Heart right ventricle (tissue), 16 donors: ENCODE data around the gene NAP1L5. TPM values are rescaled to one million over a fixed set of nuclear protein-coding genes. Genes with fewer than 3 reads are reported as not detected.

Experiments used
- ATAC-seq, 8 donors: fragments of 200-7000 bp; cut with Tn5 transposase; one replicate each; pipeline ENCODE4 v1.9.1; 2020; ENCODE audit warnings: mild to moderate bottlenecking in 8 of 8, moderate library complexity in 8 of 8, moderate number of reproducible peaks in 1 of 8
- DNase-seq, 2 donors: peaks; one replicate each; pipeline ENCODE4 v3.0.0-alpha.2; 2020
- H3K27ac ChIP-seq, 10 donors: fragments of 200-600 bp; sonication (generic) in 2 of 10; one replicate each; pipeline versions ENCODE4 v1.5.0 to v1.8.0; 2020 to 2022; ENCODE audit warnings: mild to moderate bottlenecking in 3 of 10
- H3K27me3 ChIP-seq, 7 donors: fragments of 200-600 bp; one replicate each; pipeline ENCODE4 v1.8.0; 2021 to 2022; ENCODE audit warnings: mild to moderate bottlenecking in 2 of 7
- H3K36me3 ChIP-seq, 9 donors: fragments of 200-600 bp; sonication (generic) in 1 of 9; one replicate each; pipeline versions ENCODE4 v1.5.0 to v1.8.0; 2020 to 2022; ENCODE audit warnings: mild to moderate bottlenecking in 2 of 9
- H3K4me1 ChIP-seq, 9 donors: fragments of 200-600 bp; sonication (generic) in 1 of 9; one replicate each; pipeline versions ENCODE4 v1.5.0 to v1.8.0; 2020 to 2022; ENCODE audit warnings: mild to moderate bottlenecking in 4 of 9
- H3K4me3 ChIP-seq, 10 donors: fragments of 200-600 bp; sonication (generic) in 2 of 10; one replicate each; pipeline versions ENCODE4 v1.5.0 to v1.8.0; 2020 to 2022; ENCODE audit warnings: mild to moderate bottlenecking in 7 of 10, moderate library complexity in 2 of 10
- H3K9me3 ChIP-seq, 11 donors: fragments of 200-600 bp in 10 of 11; sonication (generic) in 2 of 11; one replicate each; pipeline versions ENCODE4 v1.5.0 to v1.8.0; 2013 to 2022; ENCODE audit warnings: mild to moderate bottlenecking in 2 of 11, control low read depth in 1 of 11, moderate library complexity in 1 of 11
- CTCF ChIP-seq, 9 donors: fragments of 200-600 bp; sonication (generic) in 2 of 9; IDR thresholded peaks; one replicate each; pipeline versions ENCODE4 v1.5.0 to v1.8.0; 2021 to 2022; ENCODE audit warnings: antibody characterized with exemption in 9 of 9, mild to moderate bottlenecking in 5 of 9, moderate library complexity in 1 of 9
- WGBS, 2 donors: extraction: QIAGEN DNeasy Blood & Tissue Kit; methylation state at CpG; one replicate each; pipeline ENCODE4 v1.1.7; 2013; ENCODE audit warnings: inconsistent platforms in 1 of 2; 5-methylcytosine and 5-hydroxymethylcytosine counted together
- intact Hi-C, 10 donors: fragments of 100-400 bp; cut with DNase I; formaldehyde crosslinking; loops; one replicate each; pipeline versions ENCODE4 v1.11.1 to v1.14.2; 2022
- polyA plus RNA-seq, 2 donors: library from polyadenylated mRNA; stranded (reverse); fragments of 200-250 nt; gene quantifications; one replicate each; pipeline ENCODE4 v1.2.3, GENCODE V29; 2013
- total RNA-seq, 10 donors: library from RNA; stranded (reverse); fragmentation: NEBNext Ultra II Directional in 3 of 10; extraction: Animal tissue kit (Norgen Biotek cat#: 25700) in 3 of 10; gene quantifications; one replicate each; pipeline versions ENCODE4 v1.2.1 to v1.2.4, GENCODE V29; 2021 to 2023
- donor health status: Arrhythmogenic right ventricular cardiomyopathy.
- donor health status: ischemic (EF 13 %, LVEDD 7.1; RV severe dilation, severe dysfunction).
- donor health status: healthy with polysubstance abuse.
- donor health status: DM: no; HTN: yes; CAD: no.
- donor health status: DM: no; HTN: no; CAD: no.
- donor health status: ischemic (EF 25% LVEDD 6.9; RV normal size, moderate dysfunction).
- donor health status: ischemic (EF 25% LVEDD 5.7; RV mildly dilated, moderate dysfunction).
- donor health status: healthy.
- donor health status: DM: yes; HTN: yes; CAD: no.
- donor health status: Ischemic cardiomyopathy.
- donor health status: ischemic (EF 35%, LVEDD 5.7; RV mildly dilated, moderate dysfunction).
- donor health status: nonischemic (EF 11% LVEDD 7.7; RV severe dilation, severe dysfunction).
- donor health status: DM: yes; HTN: yes; CAD: no.
- donor health status: PGD.
- donor health status: ischemic (EF 29% LVEDD 5.4; RV normal size, mild dysfunction).
- donor health status: nonischemic (EF 23%, LVEDD 6.1; RV moderate dilation, normal function).

Gene NAP1L5
- total and polyA plus RNA-seq, 12 donors, result 2.6 to 7.9 (median 6.1) TPM

GRCh38 chr4:88742561-88742960 lies 44.9 kb upstream of the NAP1L5 start:
- Histone ChIP-seq H3K4me1 (peaks cover 0 to 40% (median 13%) of the 10 kb centered on the region in 9 donors), H3K9me3 (no peaks in the 10 kb centered on the region), H3K36me3 (peaks cover 0 to 95% (median 22%) of the 10 kb centered on the region in 9 donors), H3K4me3 (no peak overlapping the region), H3K27ac (no peak overlapping the region), H3K27me3 (no peaks in the 10 kb centered on the region)
- no peak for TF ChIP-seq CTCF (IDR thresholded peaks at IDR 0.05)
- ATAC-seq (no peak), DNase-seq (no peak)
- intact Hi-C loops, result no loop called here
- WGBS, 2 donors, result 78 to 79% methylated on average over 2 of the region's 2 CpGs

- H3K4me3 ChIP-seq, result no peak overlapping the region
- H3K36me3 ChIP-seq, result peaks cover 0 to 88% (median 13%) of the 10 kb centered on the region in 9 donors
- peak overlapping the region in 1 of 10 donors; percentile 7 for H3K27ac ChIP-seq
- intact Hi-C loops, result no loop called here
- H3K9me3 ChIP-seq, result no peaks in the 10 kb centered on the region
- no peak for TF ChIP-seq CTCF (IDR thresholded peaks at IDR 0.05)
- peak in 1 of 8 donors; percentile 29 for ATAC-seq
- peaks cover 0 to 41% (median 23%) of the 10 kb centered on the region in 9 donors for H3K4me1 ChIP-seq
- DNase-seq, result no peak
- 92 to 95% methylated on average over 4 of the region's 4 CpGs for WGBS, 2 donors
- no peaks in the 10 kb centered on the region for H3K27me3 ChIP-seq
Observed at GRCh38 chr4:88738180-88738579, 40.6 kb upstream of the NAP1L5 start.

GRCh38 chr4:88737307-88737941 lies 39.8 kb upstream of the NAP1L5 start:
- DNase-seq (no peak), ATAC-seq (peak in 4 of 8 donors; percentile 13 to 51 (median 20))
- Histone ChIP-seq H3K27me3 (no peaks in the 10 kb centered on the region), H3K9me3 (no peaks in the 10 kb centered on the region), H3K27ac (peak overlapping the region in 3 of 10 donors; percentile 7 to 28 (median 19)), H3K4me3 (no peak overlapping the region), H3K36me3 (peaks cover 0 to 88% (median 10%) of the 10 kb centered on the region in 9 donors), H3K4me1 (peaks cover 0 to 41% (median 23%) of the 10 kb centered on the region in 9 donors)
- intact Hi-C loops, result no loop called here
- no peak for TF ChIP-seq CTCF (IDR thresholded peaks at IDR 0.05)
- WGBS, 2 donors, result 61 to 65% methylated on average over 14 of the region's 14 CpGs

GRCh38 chr4:88736264-88736663 lies 38.6 kb upstream of the NAP1L5 start:
- no peak for TF ChIP-seq CTCF (IDR thresholded peaks at IDR 0.05)
- intact Hi-C loops, result no loop called here
- Histone ChIP-seq H3K4me3 (no peak overlapping the region), H3K9me3 (no peaks in the 10 kb centered on the region), H3K4me1 (peaks cover 0 to 41% (median 23%) of the 10 kb centered on the region in 9 donors), H3K36me3 (peaks cover 0 to 94% (median 10%) of the 10 kb centered on the region in 9 donors), H3K27me3 (no peaks in the 10 kb centered on the region), H3K27ac (peak overlapping the region in 1 of 10 donors; percentile 2)
- WGBS, 2 donors, result 82 to 85% methylated on average over 3 of the region's 3 CpGs
- ATAC-seq, result no peak
- no peak for DNase-seq
